GM18520 (cell line): ENCODE measurements around the gene OR2A42.
A peak's percentile ranks its signal among the peaks of the same experiment; 100 is the strongest.
"Not testable (repeated sequence)": the region's sequence is repeated elsewhere in the genome, so short reads cannot be mapped to it uniquely, and the experiment has no call there.

Experiments
- ATAC-seq: cut with Tn5 transposase; IDR thresholded peaks from one replicate; pipeline ENCODE4 v1.9.1; 2021; ENCODE audit not compliant: unreplicated experiment

Gene OR2A42

GRCh38 chr7:144223675-144224074 is 15.7 kb downstream of the OR2A42 start:
- not testable (repeated sequence) for ATAC-seq

- ATAC-seq, result not testable (repeated sequence)
These were observed 18.9 kb downstream of the OR2A42 start for GRCh38 chr7:144220531-144220930.

- ATAC-seq, result not testable (repeated sequence)
These were observed 20.3 kb downstream of the OR2A42 start for GRCh38 chr7:144219149-144219548.

- ATAC-seq, result not testable (repeated sequence)
These were observed 20.8 kb downstream of the OR2A42 start for GRCh38 chr7:144218581-144218980.

GRCh38 chr7:144217200-144217599 is 22.2 kb downstream of the OR2A42 start:
- ATAC-seq, result not testable (repeated sequence)

- not testable (repeated sequence) for ATAC-seq
These were observed 34.1 kb downstream of the OR2A42 start for GRCh38 chr7:144205306-144205705.

GRCh38 chr7:144203086-144203485 is 36.3 kb downstream of the OR2A42 start:
- not testable (repeated sequence) for ATAC-seq

- not testable (repeated sequence) for ATAC-seq
These were observed 37.4 kb downstream of the OR2A42 start for GRCh38 chr7:144201978-144202377.

GRCh38 chr7:144198934-144199333 is 40.5 kb downstream of the OR2A42 start:
- ATAC-seq, result not testable (repeated sequence)

- ATAC-seq, result peak; percentile 63
These were observed 44.1 kb downstream of the OR2A42 start, which contains the start of gene ARHGEF35 for GRCh38 chr7:144195212-144195872. ARHGEF35 (minus strand) TSS chr7:144195833; CDS start chr7:144188383, 7,450 bp downstream.

- not testable (repeated sequence) for ATAC-seq
These were observed 45.0 kb downstream of the OR2A42 start for GRCh38 chr7:144194453-144194852.

GRCh38 chr7:144193782-144194181 is 45.6 kb downstream of the OR2A42 start:
- not testable (repeated sequence) for ATAC-seq

- not testable (repeated sequence) for ATAC-seq
These were observed 50.7 kb downstream of the OR2A42 start for GRCh38 chr7:144188578-144189171.

- ATAC-seq, result not testable (repeated sequence)
These were observed 51.6 kb downstream of the OR2A42 start for GRCh38 chr7:144187848-144188247.

- not testable (repeated sequence) for ATAC-seq
These were observed 56.2 kb downstream of the OR2A42 start, which contains the start of gene CTAGE4 for GRCh38 chr7:144183166-144183565. CTAGE4 (plus strand) TSS chr7:144183466; CDS start chr7:144183504, 38 bp downstream.

- not testable (repeated sequence) for ATAC-seq
These were observed 60.3 kb downstream of the OR2A42 start for GRCh38 chr7:144179165-144179479.

- ATAC-seq, result peak; percentile 83
These were observed 60.8 kb downstream of the OR2A42 start for GRCh38 chr7:144178380-144179164.
